Left kidney (tissue), 2 donors: ENCODE results near the gene RLN3. TPM values are rescaled to one million over a fixed set of nuclear protein-coding genes. Genes with fewer than 3 reads are reported as not detected.
"Not testable (repeated sequence)": the region's sequence is repeated elsewhere in the genome, so short reads cannot be mapped to it uniquely, and the experiment has no call there.

Source experiments
- DNase-seq: peaks from one replicate; pipeline ENCODE4 v3.0.0-alpha.2; 2013
- polyA plus RNA-seq: library from polyadenylated mRNA; unstranded; fragments of 120-200 nt; gene quantifications from one replicate; pipeline ENCODE4 v1.2.1, GENCODE V29; 2013; ENCODE audit not compliant: insufficient read length

RLN3 gene
- polyA plus RNA-seq, 1 donor = not detected

DNA sequence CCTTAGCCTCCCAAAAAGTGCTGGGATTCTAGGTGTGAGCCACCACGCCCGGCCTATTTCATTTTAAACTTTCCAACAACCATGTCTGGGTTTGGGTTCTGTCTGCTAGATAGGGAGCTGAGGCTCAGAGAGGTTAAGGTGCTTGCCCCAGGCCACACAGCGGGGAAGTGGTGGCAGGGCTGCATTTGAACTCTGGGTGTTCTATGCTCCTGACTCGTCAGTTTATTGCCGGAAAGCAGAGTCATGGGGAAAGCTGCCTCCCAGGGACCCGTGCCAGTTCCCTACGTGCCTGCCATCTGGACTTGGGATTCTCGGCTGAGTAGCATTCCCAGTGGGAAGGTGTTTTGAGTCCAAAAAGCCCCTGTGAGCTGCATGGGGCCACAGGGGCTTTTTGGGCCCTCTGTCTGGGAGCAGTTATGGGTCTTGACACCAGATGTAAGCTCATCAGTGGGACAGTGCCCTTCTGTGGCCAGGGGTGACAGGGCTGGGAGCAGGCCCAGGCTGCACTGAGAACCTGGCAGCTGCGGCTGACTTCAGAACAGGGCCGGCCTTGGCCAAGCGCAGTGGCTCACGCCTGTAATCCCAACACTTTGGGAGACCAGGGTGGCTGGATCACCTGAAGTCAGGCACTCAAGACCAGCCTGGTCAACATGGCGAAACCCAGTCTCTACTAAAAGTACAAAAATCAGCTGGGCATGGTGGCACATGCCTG, 32.8 kb upstream of the RLN3 start:
- DNase-seq = no peak

GRCh38 chr19:13995878-13996765, 31.8 kb upstream of the RLN3 start:
- DNase-seq = no peak

- no peak for DNase-seq
Measured at GRCh38 chr19:13996928-13997630, 30.9 kb upstream of the RLN3 start.

DNA sequence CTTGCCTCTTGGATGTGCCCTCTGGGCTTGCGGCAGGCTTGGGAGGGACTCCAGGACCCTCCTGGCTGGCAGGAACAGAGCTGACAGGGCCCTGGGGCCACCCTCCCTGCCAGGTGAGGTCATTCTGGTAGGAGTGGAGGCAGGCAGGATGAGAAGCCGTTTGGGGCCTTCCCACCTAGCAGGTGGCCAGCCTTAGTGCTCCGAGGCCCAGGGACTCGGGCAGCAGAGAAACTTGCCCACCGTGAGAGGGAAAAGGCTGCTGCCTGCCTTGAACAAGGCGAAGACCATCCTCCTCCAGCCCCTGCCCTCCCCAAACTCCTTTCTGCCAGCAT, 30.4 kb upstream of the RLN3 start:
- DNase-seq = no peak

DNA sequence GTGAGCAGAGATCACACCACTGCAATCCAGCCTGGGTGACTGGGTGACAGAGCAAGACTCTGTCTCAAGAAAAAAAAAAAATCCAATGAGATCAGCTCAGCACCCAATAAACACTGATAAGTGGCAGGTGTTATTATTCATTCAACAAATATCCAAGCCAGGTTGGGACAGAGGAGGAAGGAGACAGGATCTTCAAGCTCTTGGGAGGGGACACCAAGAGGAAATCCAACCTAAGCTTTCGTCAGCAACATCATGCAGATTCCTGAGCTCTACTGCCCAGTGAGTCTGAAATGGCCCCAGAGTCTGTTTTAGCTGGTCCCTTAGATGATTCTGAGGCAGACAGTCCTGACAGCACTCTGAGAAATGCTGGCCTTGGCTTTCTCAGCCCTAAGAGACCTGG, 29.5 kb upstream of the RLN3 start:
- no peak for DNase-seq

DNA sequence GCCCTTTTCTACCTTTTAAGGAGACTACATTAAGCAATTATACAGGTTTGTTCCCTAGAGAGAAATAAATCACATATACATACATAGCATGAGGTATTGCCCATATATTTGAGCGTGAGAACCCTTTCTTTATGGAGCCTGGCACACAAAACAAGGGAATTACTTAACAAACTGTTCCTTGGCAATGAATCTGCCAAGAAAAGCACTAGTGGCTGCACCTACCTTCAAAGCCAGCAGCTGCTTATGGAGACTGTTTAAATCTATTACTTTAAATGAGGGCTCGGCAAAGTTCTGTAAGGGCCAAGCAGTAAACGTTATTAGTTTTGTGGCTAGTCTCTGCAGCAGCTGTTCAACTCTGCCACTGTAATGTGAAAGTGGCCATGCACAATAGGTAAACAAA, 28.9 kb upstream of the RLN3 start:
- DNase-seq = no peak

DNA sequence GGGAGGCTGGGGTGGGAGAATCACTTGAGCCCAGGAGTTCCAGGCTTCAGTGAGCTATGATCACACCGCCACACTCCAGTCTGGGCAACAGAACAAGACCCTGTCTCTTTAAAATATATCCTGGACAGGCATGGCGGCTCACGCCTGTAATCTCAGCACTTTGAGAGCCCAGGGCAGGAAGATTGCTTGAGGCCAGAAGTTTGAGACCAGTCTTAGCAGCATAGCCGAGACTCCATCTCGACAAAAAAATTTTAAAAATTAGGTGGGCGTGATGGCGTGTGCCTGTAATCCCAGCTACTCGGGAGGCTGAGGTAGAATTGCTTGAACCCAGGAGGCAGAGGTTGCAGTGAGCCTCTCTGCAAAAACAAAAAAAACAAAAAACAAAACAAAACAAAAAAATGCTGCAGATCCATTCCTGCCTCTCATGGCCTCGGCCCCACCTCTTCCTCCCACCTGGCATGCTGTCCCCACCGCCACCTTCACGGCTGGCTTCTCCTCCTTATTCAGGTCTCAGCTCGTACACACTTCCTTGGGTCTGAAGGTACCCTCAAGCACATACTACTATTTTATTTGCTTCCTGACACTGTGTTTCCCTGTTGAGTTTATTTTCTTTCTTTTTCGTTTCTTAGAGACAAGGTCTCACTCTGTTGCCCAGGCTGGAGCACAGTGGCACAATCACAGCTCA, 27.1 kb upstream of the RLN3 start:
- DNase-seq = no peak

DNA sequence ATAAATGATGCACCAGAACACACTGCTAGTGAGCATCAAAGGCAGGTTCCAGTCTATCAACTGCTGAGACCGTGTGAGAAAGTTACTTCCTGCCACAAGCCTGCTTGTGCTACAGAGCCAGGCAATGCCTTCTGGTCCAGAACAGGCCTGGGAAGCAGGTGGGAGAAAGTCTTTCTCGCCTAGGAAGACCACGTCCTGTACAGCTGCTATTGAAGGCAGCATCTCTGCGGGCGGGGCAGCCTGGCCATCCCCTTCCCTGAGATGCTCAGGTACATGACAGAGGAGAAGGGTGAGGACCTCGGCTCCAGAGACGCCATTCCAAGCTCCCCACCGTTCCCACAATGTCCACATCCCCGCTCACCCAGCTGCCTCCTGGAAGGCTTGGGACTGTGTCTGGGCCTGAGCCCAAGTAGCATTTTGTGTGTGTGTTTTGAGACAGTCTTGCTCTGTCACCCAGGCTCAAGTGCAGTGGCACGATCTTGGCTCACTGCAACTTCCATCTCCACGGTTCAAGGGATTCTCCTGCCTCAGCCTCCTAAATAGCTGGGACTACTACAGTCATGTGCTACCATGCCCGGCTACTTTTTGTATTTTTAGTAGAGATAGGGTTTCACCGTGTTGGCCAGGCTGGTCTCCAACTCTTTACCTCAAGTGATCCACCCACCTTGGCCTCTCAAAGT, 25.2 kb upstream of the RLN3 start:
- no peak for DNase-seq

DNA sequence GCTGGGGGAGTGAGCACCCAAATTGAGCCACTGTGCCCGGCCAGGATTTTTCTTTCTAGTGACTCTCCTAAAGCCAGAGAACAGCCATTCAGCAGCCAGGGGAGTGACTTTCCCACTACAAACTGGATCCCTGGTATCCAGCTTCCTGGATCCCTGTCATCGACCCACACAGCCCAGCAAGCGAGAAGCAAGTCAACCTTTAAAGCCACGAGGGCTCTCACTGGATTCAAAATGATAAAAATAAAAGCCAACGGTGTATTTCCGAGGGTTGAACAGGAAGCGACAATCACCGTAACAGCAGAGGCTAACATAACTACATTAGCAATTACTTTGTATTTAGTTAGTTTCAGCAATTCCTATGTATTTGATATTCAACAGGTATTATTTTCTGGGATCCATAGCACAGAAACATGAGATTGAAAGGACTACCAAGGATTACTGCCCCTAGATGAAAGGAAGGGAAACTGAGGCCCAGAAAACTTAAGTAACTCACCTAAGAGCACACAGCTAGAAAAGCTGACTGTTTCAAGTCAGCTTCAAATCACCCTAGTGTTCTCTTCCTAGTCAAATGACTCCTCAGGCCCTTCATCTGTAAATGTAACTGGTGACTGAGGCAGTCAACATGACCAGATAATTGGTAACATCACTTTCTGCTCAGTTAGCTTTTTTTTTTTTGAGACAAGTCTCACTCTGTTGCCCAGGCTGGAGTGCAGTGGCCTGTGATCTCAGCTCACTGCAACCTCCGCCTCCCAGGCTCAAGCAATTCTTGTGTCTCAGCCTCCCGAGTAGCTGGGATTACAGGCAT, 24.5 kb upstream of the RLN3 start:
- DNase-seq = no peak

- DNase-seq = no peak
Measured at GRCh38 chr19:14004619-14005348, 23.2 kb upstream of the RLN3 start.

GRCh38 chr19:14005349-14006084, 22.4 kb upstream of the RLN3 start:
- peak; percentile 87 for DNase-seq

- peak; percentile 99 for DNase-seq
Measured at GRCh38 chr19:14006085-14006765, 21.7 kb upstream of the RLN3 start, which contains the start of gene RFX1. RFX1 (minus strand) TSS chr19:14006320; CDS start chr19:13993843, 12,477 bp downstream.

- no peak for DNase-seq
Measured at GRCh38 chr19:14006766-14007562, 21.0 kb upstream of the RLN3 start.

GRCh38 chr19:14012378-14012915, 15.5 kb upstream of the RLN3 start:
- no peak for DNase-seq

DNA sequence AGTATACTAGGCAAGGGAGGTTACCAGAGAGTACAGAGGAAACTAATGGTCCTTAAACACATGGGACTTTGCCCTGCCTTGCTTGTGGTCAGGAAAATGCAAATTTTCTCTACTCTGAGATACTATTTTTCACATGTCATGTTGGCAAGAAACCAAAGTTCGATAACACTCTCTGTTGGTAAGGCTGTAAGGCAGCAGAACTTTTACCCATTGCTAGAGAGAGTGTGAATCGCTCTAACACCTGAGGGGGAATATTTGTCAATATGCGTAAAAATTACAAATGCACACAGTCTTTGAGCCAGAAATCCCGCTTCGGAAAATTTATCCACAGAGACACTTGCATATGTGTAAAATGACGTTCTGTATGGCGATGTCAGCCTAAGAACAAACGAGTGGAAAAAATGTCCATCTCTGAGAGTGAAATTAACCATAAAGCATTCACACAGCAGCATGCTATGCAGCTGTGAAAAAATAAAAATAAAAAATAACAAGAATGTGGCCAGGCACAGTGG, 12.4 kb upstream of the RLN3 start:
- no peak for DNase-seq

- DNase-seq = no peak
Measured at GRCh38 chr19:14019100-14019499, 8.8 kb upstream of the RLN3 start.

DNA sequence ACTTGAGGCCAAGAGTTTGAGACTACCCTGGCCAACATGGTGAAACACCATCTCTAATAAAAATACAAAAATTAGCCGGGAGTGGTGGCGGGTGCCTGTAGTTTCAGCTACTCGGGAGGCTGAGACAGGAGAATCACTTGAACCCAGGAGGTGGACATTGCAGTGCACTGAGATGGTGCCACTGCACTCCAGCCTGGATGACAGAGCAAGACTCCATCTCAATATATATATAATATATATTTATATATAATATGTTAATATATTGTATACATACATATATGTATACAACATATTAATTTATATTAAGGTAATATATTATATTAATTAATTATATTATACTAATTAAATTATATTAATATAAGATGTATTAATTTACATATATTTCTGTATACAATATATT, 8.2 kb upstream of the RLN3 start:
- not testable (repeated sequence) for DNase-seq
